HG02571 (cell line): Measurements from ENCODE around the gene TENM4.

Source experiments
- ATAC-seq: cut with Tn5 transposase; IDR thresholded peaks from one replicate; pipeline ENCODE4 v1.9.1; 2021; ENCODE audit warnings: mild to moderate bottlenecking, moderate library complexity; ENCODE audit not compliant: unreplicated experiment

TENM4 gene

GRCh38 chr11:79393362-79394043 is 47.3 kb downstream of the TENM4 start:
- ATAC-seq = no peak

GRCh38 chr11:79392161-79392560 is 48.7 kb downstream of the TENM4 start:
- ATAC-seq = no peak

- no peak for ATAC-seq
Measured at GRCh38 chr11:79390923-79391322, 49.9 kb downstream of the TENM4 start.

GRCh38 chr11:79390477-79390876 is 50.4 kb downstream of the TENM4 start:
- no peak for ATAC-seq

- no peak for ATAC-seq
Measured at GRCh38 chr11:79388201-79388600, 52.6 kb downstream of the TENM4 start.

GRCh38 chr11:79383874-79384273 is 57.0 kb downstream of the TENM4 start:
- ATAC-seq = no peak

- no peak for ATAC-seq
Measured at GRCh38 chr11:79382301-79383050, 58.4 kb downstream of the TENM4 start.

GRCh38 chr11:79381036-79381435 is 59.8 kb downstream of the TENM4 start:
- ATAC-seq = no peak

GRCh38 chr11:79377406-79377805 is 63.4 kb downstream of the TENM4 start:
- ATAC-seq = no peak

GRCh38 chr11:79375818-79376550 is 64.8 kb downstream of the TENM4 start:
- no peak for ATAC-seq

GRCh38 chr11:79374727-79375126 is 66.1 kb downstream of the TENM4 start:
- ATAC-seq = no peak

GRCh38 chr11:79371724-79372123 is 69.1 kb downstream of the TENM4 start:
- no peak for ATAC-seq

- no peak for ATAC-seq
Measured at GRCh38 chr11:79371152-79371551, 69.7 kb downstream of the TENM4 start.

- ATAC-seq = no peak
Measured at GRCh38 chr11:79369055-79369454, 71.8 kb downstream of the TENM4 start.

GRCh38 chr11:79367844-79368243 is 73.0 kb downstream of the TENM4 start:
- ATAC-seq = no peak

GRCh38 chr11:79366218-79366617 is 74.6 kb downstream of the TENM4 start:
- no peak for ATAC-seq

GRCh38 chr11:79363861-79364378 is 76.9 kb downstream of the TENM4 start:
- no peak for ATAC-seq

GRCh38 chr11:79363256-79363655 is 77.6 kb downstream of the TENM4 start:
- ATAC-seq = no peak

GRCh38 chr11:79362821-79363220 is 78.0 kb downstream of the TENM4 start:
- ATAC-seq = no peak

GRCh38 chr11:79362206-79362757 is 78.5 kb downstream of the TENM4 start:
- no peak for ATAC-seq

GRCh38 chr11:79358258-79358657 is 82.6 kb downstream of the TENM4 start:
- no peak for ATAC-seq
